AG04450 (cell line): ENCODE measurements around the gene TRIO. TPM values are rescaled to one million over a fixed set of nuclear protein-coding genes. Genes with fewer than 3 reads are reported as not detected.

Experiments used
- CTCF ChIA-PET: fragments of 300-600, 350-600 bp; formaldehyde crosslinking; extraction: SDS; loops from one replicate; lab custom pipeline; 2022; ENCODE audit warnings: antibody characterized with exemption, inconsistent platforms; lab: Charles Lee
- POLR2A ChIA-PET: fragments of 350-600 bp; formaldehyde crosslinking; extraction: SDS; loops from one replicate; lab custom pipeline; 2021; ENCODE audit warnings: antibody characterized with exemption, inconsistent platforms; lab: Yijun Ruan, JAX
- DNase-seq: peaks from one replicate; pipeline ENCODE4 v3.0.0-alpha.2; 2011; ENCODE audit warnings: low read depth, low spot score
- H3K27ac ChIP-seq: one replicate; pipeline ENCODE4 v1.5.1; 2012; ENCODE audit warnings: low read depth, low read length, control low read depth
- H3K27me3 ChIP-seq: one replicate; pipeline ENCODE4 v1.6.0; 2012; ENCODE audit warnings: low read length; ENCODE audit not compliant: control insufficient read depth, insufficient read depth
- H3K4me3 ChIP-seq: 2 replicates; pipeline ENCODE4 v1.5.1; 2011; ENCODE audit warnings: mild to moderate bottlenecking, low read depth, low read length, control low read depth
- H3K9me3 ChIP-seq: 2 replicates; pipeline ENCODE4 v1.5.1; 2012; ENCODE audit warnings: low read length; ENCODE audit not compliant: control insufficient read depth, insufficient read depth
- polyA plus RNA-seq: library from polyadenylated mRNA; depleted of rRNA; stranded (reverse); fragments of >200 nt; gene quantifications from 2 replicates; pipeline ENCODE4 v1.2.3, GENCODE V29; 2011
- TF ChIP-seq, protein P1 (sequence below): IDR thresholded peaks from 2 replicates; pipeline ENCODE4 v1.5.1; 2011; ENCODE audit warnings: low read depth, low read length, control low read depth, inconsistent platforms

Gene TRIO
- polyA plus RNA-seq, 1 experiment, result 268 TPM

DNA sequence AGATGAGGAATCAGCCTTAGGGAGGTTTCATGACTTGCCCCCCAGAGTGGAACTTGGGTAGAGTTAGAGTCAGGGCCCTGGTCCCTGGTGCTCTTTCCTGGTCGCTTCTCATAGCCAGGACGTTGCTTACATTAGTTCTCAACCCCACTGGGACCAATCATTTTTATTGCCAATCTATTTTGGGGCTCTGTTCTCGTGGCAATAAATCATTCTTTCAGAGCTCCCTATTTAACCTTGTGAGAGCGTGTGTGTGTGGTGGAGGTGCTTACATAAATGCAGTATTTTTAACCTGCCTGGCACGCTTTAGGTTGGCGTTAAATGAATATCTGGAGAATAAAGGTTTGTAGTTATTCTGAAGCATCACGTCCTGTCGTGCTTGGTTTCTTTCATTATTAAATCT, 4.1 kb downstream of the TRIO start:
- CTCF ChIA-PET, result no interaction called here
- H3K27ac ChIP-seq, result peak overlapping the region; percentile 52
- H3K27me3 ChIP-seq, result no peaks in the 10 kb centered on the region
- DNase-seq, result no peak
- TF ChIP-seq, protein P1, sequence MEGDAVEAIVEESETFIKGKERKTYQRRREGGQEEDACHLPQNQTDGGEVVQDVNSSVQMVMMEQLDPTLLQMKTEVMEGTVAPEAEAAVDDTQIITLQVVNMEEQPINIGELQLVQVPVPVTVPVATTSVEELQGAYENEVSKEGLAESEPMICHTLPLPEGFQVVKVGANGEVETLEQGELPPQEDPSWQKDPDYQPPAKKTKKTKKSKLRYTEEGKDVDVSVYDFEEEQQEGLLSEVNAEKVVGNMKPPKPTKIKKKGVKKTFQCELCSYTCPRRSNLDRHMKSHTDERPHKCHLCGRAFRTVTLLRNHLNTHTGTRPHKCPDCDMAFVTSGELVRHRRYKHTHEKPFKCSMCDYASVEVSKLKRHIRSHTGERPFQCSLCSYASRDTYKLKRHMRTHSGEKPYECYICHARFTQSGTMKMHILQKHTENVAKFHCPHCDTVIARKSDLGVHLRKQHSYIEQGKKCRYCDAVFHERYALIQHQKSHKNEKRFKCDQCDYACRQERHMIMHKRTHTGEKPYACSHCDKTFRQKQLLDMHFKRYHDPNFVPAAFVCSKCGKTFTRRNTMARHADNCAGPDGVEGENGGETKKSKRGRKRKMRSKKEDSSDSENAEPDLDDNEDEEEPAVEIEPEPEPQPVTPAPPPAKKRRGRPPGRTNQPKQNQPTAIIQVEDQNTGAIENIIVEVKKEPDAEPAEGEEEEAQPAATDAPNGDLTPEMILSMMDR, result no peak
- peak overlapping the region; percentile 84 for H3K4me3 ChIP-seq
- peaks cover 2% of the 10 kb centered on the region; the same call in 1 of the 2 replicates for H3K9me3 ChIP-seq
- POLR2A ChIA-PET, result interaction anchor here (0.7 to 4.1 kb wide), 6 partner anchors 9 to 153 kb away, joined by 3 to 30 read pairs (median 4); no protein-coding TSS in a partner anchor

DNA sequence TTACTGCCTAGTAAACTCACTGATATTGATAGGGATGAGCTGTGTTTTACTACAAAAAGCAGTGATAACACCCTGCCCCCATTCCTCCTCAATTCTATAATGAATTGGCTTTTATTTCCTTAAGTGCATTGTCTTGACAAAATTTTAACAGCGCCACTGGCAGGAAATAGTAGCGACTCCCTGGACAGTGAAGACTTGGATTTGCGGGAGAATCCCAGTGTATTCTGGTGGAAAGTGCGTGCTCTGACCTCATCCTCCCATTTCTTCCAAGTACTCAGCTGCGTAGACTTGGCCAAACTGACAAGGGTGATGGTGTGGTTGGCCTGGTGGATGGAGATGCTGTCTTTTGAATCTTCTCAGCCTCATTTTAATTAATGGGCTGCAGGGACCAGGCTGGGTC, 5.3 kb downstream of the TRIO start:
- H3K4me3 ChIP-seq, result peak overlapping the region; percentile 84
- peaks cover 2% of the 10 kb centered on the region; the same call in 1 of the 2 replicates for H3K9me3 ChIP-seq
- POLR2A ChIA-PET, result interaction anchor here (1.2 to 4.1 kb wide), 3 partner anchors 8 to 154 kb away, joined by 3 to 30 read pairs (median 4); no protein-coding TSS in a partner anchor
- TF ChIP-seq, protein P1, result no peak
- CTCF ChIA-PET, result interaction anchor here (1.1 to 1.4 kb wide), 2 partner anchors 122 to 203 kb away, joined by 3 read pairs; no protein-coding TSS in a partner anchor
- H3K27ac ChIP-seq, result peak overlapping the region; percentile 49
- no peaks in the 10 kb centered on the region for H3K27me3 ChIP-seq
- no peak for DNase-seq

DNA sequence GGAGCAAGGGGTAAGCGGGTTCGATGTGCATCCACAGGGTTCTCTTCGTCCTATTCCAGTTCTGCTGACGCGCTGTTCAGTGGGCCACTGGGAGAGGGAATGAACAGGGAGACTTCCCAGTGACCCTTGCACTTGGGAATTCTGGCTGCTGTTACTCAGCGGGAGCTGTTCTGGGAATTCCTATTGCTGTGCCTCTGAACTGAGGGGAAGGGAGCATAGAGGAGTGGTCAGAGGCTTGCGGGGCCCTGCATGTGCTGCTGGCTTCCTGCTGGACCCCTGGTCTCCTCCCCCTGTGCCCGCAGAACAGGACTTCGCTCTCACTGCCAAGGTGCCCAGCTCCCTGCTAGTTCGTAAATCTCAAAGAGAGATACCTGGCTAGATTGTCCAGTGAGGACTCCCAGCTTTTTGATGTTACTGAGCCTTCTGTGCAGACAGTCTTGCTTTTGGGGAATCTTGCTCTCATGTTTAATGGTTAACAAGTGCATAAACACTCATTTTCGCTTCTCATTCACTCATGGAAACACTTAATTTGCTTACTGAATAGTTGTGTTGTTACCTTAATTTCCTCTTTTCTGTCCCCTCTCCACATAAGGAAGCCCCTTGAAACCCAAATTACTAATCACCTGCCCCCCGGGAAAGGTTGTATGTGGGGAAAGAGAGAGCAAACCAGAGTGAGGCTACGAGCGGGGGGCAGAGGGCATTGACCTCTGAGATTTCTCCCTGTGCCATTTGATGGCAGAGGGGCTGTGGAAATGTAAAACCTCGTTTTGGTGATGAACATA, 5.9 kb downstream of the TRIO start:
- no peak for DNase-seq
- H3K27me3 ChIP-seq, result no peaks in the 10 kb centered on the region
- TF ChIP-seq, protein P1, result no peak
- POLR2A ChIA-PET, result interaction anchor here (0.6 to 4.1 kb wide), 3 partner anchors 8 to 154 kb away, joined by 3 to 30 read pairs (median 7); no protein-coding TSS in a partner anchor
- H3K4me3 ChIP-seq, result peak overlapping the region; percentile 84
- peak overlapping the region; percentile 49 for H3K27ac ChIP-seq
- H3K9me3 ChIP-seq, result peaks cover 2% of the 10 kb centered on the region; the same call in 1 of the 2 replicates
- CTCF ChIA-PET, result interaction anchor here (1.1 to 1.4 kb wide), 2 partner anchors 121 to 203 kb away, joined by 3 read pairs; no protein-coding TSS in a partner anchor

DNA sequence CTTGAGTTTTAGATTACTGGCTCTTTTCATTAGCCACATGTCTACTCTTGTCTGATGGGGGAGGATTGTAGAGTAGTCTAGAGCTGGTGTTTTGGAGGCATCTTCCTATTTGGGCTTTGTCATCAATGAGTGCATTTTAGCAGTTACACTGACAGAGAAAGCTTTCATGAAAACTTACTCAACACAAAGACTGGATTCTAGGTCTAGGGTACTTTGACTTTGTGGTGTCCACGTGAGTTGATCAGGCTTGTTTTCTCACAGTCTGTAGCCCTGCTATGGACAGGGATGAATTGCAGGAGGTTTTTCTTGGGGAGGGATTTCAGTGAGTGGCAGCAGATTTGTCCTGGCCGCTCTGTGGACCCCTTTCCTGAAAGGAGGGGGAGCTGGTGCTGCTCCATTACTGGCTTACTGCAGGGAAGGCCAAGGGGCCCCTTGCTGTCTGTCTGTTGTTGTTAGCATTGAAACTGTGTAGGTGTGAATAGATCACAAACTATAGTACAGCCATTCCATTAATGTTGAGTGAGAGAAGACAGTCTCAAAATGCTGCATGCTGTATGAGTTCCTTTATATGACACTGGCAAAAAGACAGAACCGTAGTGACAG, 6.6 kb downstream of the TRIO start:
- Histone ChIP-seq H3K4me3 (peak overlapping the region; percentile 84), H3K27ac (no peak overlapping the region), H3K27me3 (no peaks in the 10 kb centered on the region), H3K9me3 (peaks cover 2% of the 10 kb centered on the region; the same call in 1 of the 2 replicates)
- TF ChIP-seq, protein P1, result no peak
- POLR2A ChIA-PET, result interaction anchor here (0.6 to 0.7 kb wide), 2 partner anchors 22 to 155 kb away, joined by 3 to 7 read pairs; no protein-coding TSS in a partner anchor
- CTCF ChIA-PET, result interaction anchor here (0.8 to 1.1 kb wide), 2 partner anchors 173 to 202 kb away, joined by 3 to 4 read pairs; no protein-coding TSS in a partner anchor
- no peak for DNase-seq
